NCI-H526 treated with DMSO at 0.1 percent for 48 hours (cell line): Measurements from ENCODE around the gene GNAL.
"Not testable (repeated sequence)": the region's sequence is repeated elsewhere in the genome, so short reads cannot be mapped to it uniquely, and the experiment has no call there.

Experiments used
- DNase-seq: peaks from one replicate; lab custom pipeline; 2025; lab: John Stamatoyannopoulos, UW

Gene GNAL

GRCh38 chr18:11688972-11689668 is at the start of gene GNAL:
TSS of gene GNAL (plus strand) at chr18:11689264. CDS start at chr18:11689564, 300 bp downstream.
- peak; percentile 54 for DNase-seq

GRCh38 chr18:11647310-11647709 is 41.8 kb upstream of the GNAL start:
- DNase-seq, result not testable (repeated sequence)

GRCh38 chr18:11647804-11648203 is 41.3 kb upstream of the GNAL start:
- DNase-seq, result not testable (repeated sequence)

- no peak for DNase-seq
Measured at GRCh38 chr18:11649839-11650238, 39.2 kb upstream of the GNAL start.

- DNase-seq, result no peak
Measured at GRCh38 chr18:11651899-11652298, 37.2 kb upstream of the GNAL start.

- no peak for DNase-seq
Measured at GRCh38 chr18:11653521-11653920, 35.5 kb upstream of the GNAL start.

GRCh38 chr18:11654736-11655605 is 34.1 kb upstream of the GNAL start:
- no peak for DNase-seq

GRCh38 chr18:11655606-11655932 is 33.5 kb upstream of the GNAL start:
- no peak for DNase-seq

- DNase-seq, result no peak
Measured at GRCh38 chr18:11657152-11657551, 31.9 kb upstream of the GNAL start.

GRCh38 chr18:11657554-11657953 is 31.5 kb upstream of the GNAL start:
- no peak for DNase-seq

- DNase-seq, result no peak
Measured at GRCh38 chr18:11658019-11658418, 31.0 kb upstream of the GNAL start.

GRCh38 chr18:11658989-11659388 is 30.1 kb upstream of the GNAL start:
- DNase-seq, result no peak

- DNase-seq, result no peak
Measured at GRCh38 chr18:11660691-11661090, 28.4 kb upstream of the GNAL start.

GRCh38 chr18:11661430-11661829 is 27.6 kb upstream of the GNAL start:
- DNase-seq, result no peak

GRCh38 chr18:11663439-11664029 is 25.5 kb upstream of the GNAL start:
- no peak for DNase-seq

GRCh38 chr18:11664286-11664685 is 24.8 kb upstream of the GNAL start:
- DNase-seq, result no peak

GRCh38 chr18:11665146-11665545 is 23.9 kb upstream of the GNAL start:
- DNase-seq, result no peak

- DNase-seq, result no peak
Measured at GRCh38 chr18:11665587-11665986, 23.5 kb upstream of the GNAL start.

- DNase-seq, result no peak
Measured at GRCh38 chr18:11666176-11666575, 22.9 kb upstream of the GNAL start.

- DNase-seq, result no peak
Measured at GRCh38 chr18:11666831-11667230, 22.2 kb upstream of the GNAL start.

- no peak for DNase-seq
Measured at GRCh38 chr18:11667578-11667977, 21.5 kb upstream of the GNAL start.

- no peak for DNase-seq
Measured at GRCh38 chr18:11668441-11669169, 20.5 kb upstream of the GNAL start.
